ENCODE results near the gene ZCCHC7. TPM values are rescaled to one million over a fixed set of nuclear protein-coding genes. Genes with fewer than 3 reads are reported as not detected.

The ZCCHC7 gene
- total and polyA plus RNA-seq, 9 of the 15 experiments (the other 6 are each of a cell fraction or from before 2014, with no cell fraction given), result 34.1 to 68.9 (median 48.8) TPM

DNA sequence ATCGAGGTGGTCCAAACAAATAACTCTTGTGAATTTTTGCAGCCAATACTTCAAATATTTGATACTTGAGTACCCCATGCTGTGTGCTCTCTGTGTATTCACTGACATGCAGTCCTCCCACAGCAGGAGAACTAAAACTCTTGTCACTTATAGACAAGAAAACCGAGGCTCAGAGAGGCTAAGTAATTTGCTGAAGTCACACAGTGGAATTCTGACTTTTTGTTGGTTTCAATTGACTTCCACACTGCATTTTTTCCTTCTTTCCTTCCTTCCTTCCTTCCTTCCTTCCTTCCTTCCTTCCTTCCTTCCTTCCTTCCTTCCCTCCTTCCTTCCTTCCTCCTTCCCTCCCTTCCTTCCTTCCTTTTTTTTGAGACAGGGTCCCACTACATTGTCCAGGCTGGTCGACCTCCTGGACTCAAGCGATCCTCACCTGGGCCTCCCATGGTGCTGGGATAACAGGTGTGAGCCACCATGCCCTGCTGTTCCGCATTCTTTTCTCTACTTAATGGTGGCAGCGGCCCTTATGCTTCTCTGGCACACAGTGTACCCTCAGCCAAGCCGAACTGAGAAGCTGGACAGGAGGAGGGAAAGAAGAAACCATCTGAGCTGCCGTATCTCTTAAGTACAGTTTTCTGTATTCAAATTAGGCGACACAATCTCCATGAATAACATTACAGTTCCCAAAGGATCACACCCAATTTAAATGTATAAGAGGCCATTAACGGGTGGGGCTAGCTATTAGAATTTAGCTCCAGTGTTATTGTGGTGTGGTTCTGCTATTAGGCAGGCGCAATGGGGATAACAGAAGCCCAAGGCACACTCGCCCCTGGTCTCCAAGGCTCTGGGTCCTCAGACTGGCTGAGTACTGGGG is 263.7 kb downstream of the ZCCHC7 start (continued):
- TF ChIP-seq KDM1A (IDR thresholded peaks at IDR 0.05) (peak; percentile 10 to 49; a peak in 2 of 4 replicates), U2AF1 (optimal IDR thresholded peaks at IDR 0.05; ENCODE audit: low read depth, low read length) (peak; percentile 25)
- TF ChIP-seq, protein P1, sequence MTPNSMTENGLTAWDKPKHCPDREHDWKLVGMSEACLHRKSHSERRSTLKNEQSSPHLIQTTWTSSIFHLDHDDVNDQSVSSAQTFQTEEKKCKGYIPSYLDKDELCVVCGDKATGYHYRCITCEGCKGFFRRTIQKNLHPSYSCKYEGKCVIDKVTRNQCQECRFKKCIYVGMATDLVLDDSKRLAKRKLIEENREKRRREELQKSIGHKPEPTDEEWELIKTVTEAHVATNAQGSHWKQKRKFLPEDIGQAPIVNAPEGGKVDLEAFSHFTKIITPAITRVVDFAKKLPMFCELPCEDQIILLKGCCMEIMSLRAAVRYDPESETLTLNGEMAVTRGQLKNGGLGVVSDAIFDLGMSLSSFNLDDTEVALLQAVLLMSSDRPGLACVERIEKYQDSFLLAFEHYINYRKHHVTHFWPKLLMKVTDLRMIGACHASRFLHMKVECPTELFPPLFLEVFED (CRISPR knock-in tag; conservative IDR thresholded peaks at IDR 0.05), result 0 out of 2 replicates have a peak, but pooled peaks have one; percentile 29

DNA sequence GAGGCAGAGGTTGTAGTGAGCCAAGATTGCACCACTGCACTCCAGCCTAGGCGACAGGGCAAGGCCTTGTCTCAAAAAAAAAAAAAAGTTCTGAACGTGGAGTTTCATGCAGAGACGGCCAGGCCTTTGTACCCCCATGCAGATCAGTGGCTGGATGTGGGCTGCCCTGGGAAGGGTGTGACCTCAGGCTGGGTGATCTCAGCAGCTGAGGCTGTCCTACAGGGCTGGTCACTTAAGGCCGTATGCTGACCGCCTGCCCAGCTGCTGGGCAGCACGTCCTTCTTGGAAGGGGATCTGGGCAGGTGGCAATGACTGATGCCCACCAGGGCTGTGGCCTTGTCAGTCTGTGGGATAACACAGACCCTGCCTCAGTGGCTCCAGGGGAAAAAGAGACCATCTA is 264.9 kb downstream of the ZCCHC7 start:
- ATAC-seq (no peak), DNase-seq (ENCODE audit: extremely low read depth in 1 of 4, low spot score in 3 of 4) (no peak), FAIRE-seq (no peak)
- Histone ChIP-seq H3K4me1 (replicated peaks in 1 of 2; ENCODE audit: control insufficient read depth in 2 of 2, insufficient read depth in 2 of 2, low read length in 2 of 2) (peaks cover 10 to 12% of the 10 kb centered on the region in 2 experiments; a peak in 4 of 5 replicates), H3K9me1 (ENCODE audit: control insufficient read depth, insufficient read depth, low read length) (peaks cover 3% of the 10 kb centered on the region), H3K4me3 (no peak overlapping the region), H3K9ac (ENCODE audit: insufficient read depth in 1 of 2, low read depth in 2 of 2, low read length in 2 of 2) (peak overlapping the region in 1 of 2 experiments; percentile 59; a peak in 1 of 4 replicates), H3K79me2 (ENCODE audit: control insufficient read depth, insufficient read depth, low read length) (no peaks in the 10 kb centered on the region), H4K20me1 (replicated peaks; ENCODE audit: control insufficient read depth, insufficient read depth, low read length) (no peaks in the 10 kb centered on the region), H3K36me3 (ENCODE audit: control insufficient read depth, insufficient read depth, low read length) (no peaks in the 10 kb centered on the region), H3K27ac (ENCODE audit: extremely low read depth, low read depth, low read length) (no peak overlapping the region), H2AFZ (ENCODE audit: low read depth, low read length) (no peak overlapping the region), H3K27me3 (ENCODE audit: control insufficient read depth in 2 of 2, insufficient read depth in 2 of 2, low read length in 2 of 2) (0 out of 5 replicates have a peak, but pooled peaks cover 0 to 4% of the 10 kb centered on the region in 2 experiments), H3K9me3 (replicated peaks; ENCODE audit: control insufficient read depth, insufficient read depth, low read depth, low read length) (peaks cover 8% of the 10 kb centered on the region), H3K4me2 (ENCODE audit: insufficient read depth, low read length) (no peak overlapping the region)
- CTCF ChIA-PET (ENCODE audit: low intra/inter-chr PET ratio), result no interaction called here
- intact Hi-C loops (cut with micrococcal nuclease) (loop anchor here (5.0 to 10.0 kb wide), 2 partner anchors 48 to 190 kb away; no protein-coding TSS in a partner anchor), in situ Hi-C loops (cut with MboI) (no loop called here)
- POLR2A ChIA-PET, result interaction anchor here (0.5 to 0.6 kb wide), 2 partner anchors 109 to 321 kb away, joined by 3 read pairs; no protein-coding TSS in a partner anchor
- no TSS peak for BruUV-seq (replicated peaks)
- 22% methylated on average over 5 of the region's 6 CpGs for WGBS (ENCODE audit: insufficient coverage, low coverage, missing lambda C conversion rate)
- no peak for TF ChIP-seq PRPF4 (IDR thresholded peaks at IDR 0.05; ENCODE audit: insufficient read depth, low read depth, low read length, poor library complexity, severe bottlenecking)
- TF ChIP-seq, protein P2, sequence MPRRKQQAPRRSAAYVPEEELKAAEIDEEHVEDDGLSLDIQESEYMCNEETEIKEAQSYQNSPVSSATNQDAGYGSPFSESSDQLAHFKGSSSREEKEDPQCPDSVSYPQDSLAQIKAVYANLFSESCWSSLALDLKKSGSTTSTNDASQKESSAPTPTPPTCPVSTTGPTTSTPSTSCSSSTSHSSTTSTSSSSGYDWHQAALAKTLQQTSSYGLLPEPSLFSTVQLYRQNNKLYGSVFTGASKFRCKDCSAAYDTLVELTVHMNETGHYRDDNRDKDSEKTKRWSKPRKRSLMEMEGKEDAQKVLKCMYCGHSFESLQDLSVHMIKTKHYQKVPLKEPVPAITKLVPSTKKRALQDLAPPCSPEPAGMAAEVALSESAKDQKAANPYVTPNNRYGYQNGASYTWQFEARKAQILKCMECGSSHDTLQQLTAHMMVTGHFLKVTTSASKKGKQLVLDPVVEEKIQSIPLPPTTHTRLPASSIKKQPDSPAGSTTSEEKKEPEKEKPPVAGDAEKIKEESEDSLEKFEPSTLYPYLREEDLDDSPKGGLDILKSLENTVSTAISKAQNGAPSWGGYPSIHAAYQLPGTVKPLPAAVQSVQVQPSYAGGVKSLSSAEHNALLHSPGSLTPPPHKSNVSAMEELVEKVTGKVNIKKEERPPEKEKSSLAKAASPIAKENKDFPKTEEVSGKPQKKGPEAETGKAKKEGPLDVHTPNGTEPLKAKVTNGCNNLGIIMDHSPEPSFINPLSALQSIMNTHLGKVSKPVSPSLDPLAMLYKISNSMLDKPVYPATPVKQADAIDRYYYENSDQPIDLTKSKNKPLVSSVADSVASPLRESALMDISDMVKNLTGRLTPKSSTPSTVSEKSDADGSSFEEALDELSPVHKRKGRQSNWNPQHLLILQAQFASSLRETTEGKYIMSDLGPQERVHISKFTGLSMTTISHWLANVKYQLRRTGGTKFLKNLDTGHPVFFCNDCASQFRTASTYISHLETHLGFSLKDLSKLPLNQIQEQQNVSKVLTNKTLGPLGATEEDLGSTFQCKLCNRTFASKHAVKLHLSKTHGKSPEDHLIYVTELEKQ (CRISPR knock-in tag; IDR thresholded peaks at IDR 0.05), result no peak
- no peak for TF ChIP-seq ZNF174 (CRISPR knock-in tag; IDR thresholded peaks at IDR 0.05)
- TF ChIP-seq CREM (IDR thresholded peaks at IDR 0.05; ENCODE audit: low read depth), result no peak
- no peak for TF ChIP-seq POLR3G (IDR thresholded peaks at IDR 0.05; ENCODE audit: extremely low read depth, insufficient read length, insufficient replicate concordance)
- no peak for TF ChIP-seq ZNF436 (CRISPR knock-in tag; IDR thresholded peaks at IDR 0.05)
- no peak for TF ChIP-seq SMARCE1 (IDR thresholded peaks at IDR 0.05)
- TF ChIP-seq, protein P3, sequence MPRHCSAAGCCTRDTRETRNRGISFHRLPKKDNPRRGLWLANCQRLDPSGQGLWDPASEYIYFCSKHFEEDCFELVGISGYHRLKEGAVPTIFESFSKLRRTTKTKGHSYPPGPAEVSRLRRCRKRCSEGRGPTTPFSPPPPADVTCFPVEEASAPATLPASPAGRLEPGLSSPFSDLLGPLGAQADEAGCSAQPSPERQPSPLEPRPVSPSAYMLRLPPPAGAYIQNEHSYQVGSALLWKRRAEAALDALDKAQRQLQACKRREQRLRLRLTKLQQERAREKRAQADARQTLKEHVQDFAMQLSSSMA (CRISPR knock-in tag; IDR thresholded peaks at IDR 0.05), result no peak
